ENCODE measurements around the gene CIDEB. TPM values are rescaled to one million over a fixed set of nuclear protein-coding genes. Genes with fewer than 3 reads are reported as not detected.
A peak's percentile ranks its signal among the peaks of the same experiment; 100 is the strongest.

The CIDEB gene
- total and polyA plus RNA-seq, 10 of the 15 experiments (the other 5 are each of a cell fraction or from before 2014, with no cell fraction given), result 0.34 to 6.3 (median 3.2) TPM

- no peak for TF ChIP-seq ZNF384 (IDR thresholded peaks at IDR 0.05; ENCODE audit: borderline replicate concordance, low read depth, low read length)
- TF ChIP-seq POLR2AphosphoS2 (IDR thresholded peaks at IDR 0.05; ENCODE audit: low read depth, low read length), result peak; percentile 46; the same call in 1 of the 2 replicates
- no peak for TF ChIP-seq USF1 (IDR thresholded peaks at IDR 0.05; ENCODE audit: borderline replicate concordance, extremely low read length, insufficient read depth, low read depth, low read length)
- TF ChIP-seq ETV6 (conservative IDR thresholded peaks at IDR 0.05 in 1 of 2, IDR thresholded peaks at IDR 0.05 in 1 of 2; ENCODE audit: borderline replicate concordance in 1 of 2, low read depth in 1 of 2), result no peak
- no peak for TF ChIP-seq SMAD1 (IDR thresholded peaks at IDR 0.05; ENCODE audit: low read depth, partially characterized antibody)
- peak; percentile 55 for TF ChIP-seq FOXK2 (IDR thresholded peaks at IDR 0.05)
- TF ChIP-seq MXI1 (IDR thresholded peaks at IDR 0.05; ENCODE audit: low read depth, low read length), result peak; percentile 95
- 0 out of 3 replicates have a peak, but pooled peaks of 1 of the 2 experiments have one; percentile 11 for TF ChIP-seq EGR1 (IDR thresholded peaks at IDR 0.05; ENCODE audit: borderline replicate concordance in 1 of 2, low read depth in 2 of 2, low read length in 2 of 2)
- 0 out of 2 replicates have a peak, but pooled peaks have one; percentile 17 for TF ChIP-seq PAX5 (IDR thresholded peaks at IDR 0.05; ENCODE audit: borderline replicate concordance, low read depth, low read length)
- no peak for TF ChIP-seq EZH2 (IDR thresholded peaks at IDR 0.05; ENCODE audit: borderline replicate concordance, control insufficient read depth, low read depth, low read length)
- 0 out of 2 replicates have a peak, but pooled peaks have one; percentile 56 for TF ChIP-seq TARDBP (IDR thresholded peaks at IDR 0.05; ENCODE audit: borderline replicate concordance)
- peak; percentile 18; the same call in 1 of the 2 replicates for TF ChIP-seq ZBTB40 (IDR thresholded peaks at IDR 0.05; ENCODE audit: borderline replicate concordance)
- TF ChIP-seq FOXM1 (IDR thresholded peaks at IDR 0.05; ENCODE audit: low read depth, low read length), result no peak
- TF ChIP-seq, protein P1, sequence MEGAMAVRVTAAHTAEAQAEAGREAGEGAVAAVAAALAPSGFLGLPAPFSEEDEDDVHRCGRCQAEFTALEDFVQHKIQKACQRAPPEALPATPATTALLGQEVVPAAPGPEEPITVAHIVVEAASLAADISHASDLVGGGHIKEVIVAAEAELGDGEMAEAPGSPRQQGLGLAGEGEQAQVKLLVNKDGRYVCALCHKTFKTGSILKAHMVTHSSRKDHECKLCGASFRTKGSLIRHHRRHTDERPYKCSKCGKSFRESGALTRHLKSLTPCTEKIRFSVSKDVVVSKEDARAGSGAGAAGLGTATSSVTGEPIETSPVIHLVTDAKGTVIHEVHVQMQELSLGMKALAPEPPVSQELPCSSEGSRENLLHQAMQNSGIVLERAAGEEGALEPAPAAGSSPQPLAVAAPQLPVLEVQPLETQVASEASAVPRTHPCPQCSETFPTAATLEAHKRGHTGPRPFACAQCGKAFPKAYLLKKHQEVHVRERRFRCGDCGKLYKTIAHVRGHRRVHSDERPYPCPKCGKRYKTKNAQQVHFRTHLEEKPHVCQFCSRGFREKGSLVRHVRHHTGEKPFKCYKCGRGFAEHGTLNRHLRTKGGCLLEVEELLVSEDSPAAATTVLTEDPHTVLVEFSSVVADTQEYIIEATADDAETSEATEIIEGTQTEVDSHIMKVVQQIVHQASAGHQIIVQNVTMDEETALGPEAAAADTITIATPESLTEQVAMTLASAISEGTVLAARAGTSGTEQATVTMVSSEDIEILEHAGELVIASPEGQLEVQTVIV (IDR thresholded peaks at IDR 0.05; ENCODE audit: borderline replicate concordance, partially characterized antibody), result no peak
- no peak for TF ChIP-seq ZBED1 (IDR thresholded peaks at IDR 0.05; ENCODE audit: borderline replicate concordance)
Measured at GRCh38 chr14:24299255-24300191, 8.3 kb downstream of the CIDEB start, which contains the start of the genes DHRS1 and NOP9 (continued).
